ENCODE data around the gene MTX2.

- TF ChIP-seq POLR2A (IDR thresholded peaks at IDR 0.05) = no peak
- no peak for TF ChIP-seq CTCF (IDR thresholded peaks at IDR 0.05)
Measured at GRCh38 chr2:176246331-176246730, 22.9 kb upstream of the MTX2 start.
